Measurements from ENCODE around the gene AGPS.
"Not testable (repeated sequence)": the region's sequence is repeated elsewhere in the genome, so short reads cannot be mapped to it uniquely, and the experiment has no call there.

Gene AGPS

GRCh38 chr2:177392373-177393202 is at the start of gene AGPS:
Gene AGPS, plus strand, starts transcription at chr2:177392773. Its CDS starts 17 bp downstream, at chr2:177392790.
- DNase-seq (ENCODE audit: low read depth in 2 of 2) = peak; percentile 33 to 57

- DNase-seq (ENCODE audit: low read depth in 2 of 2) = no peak
Measured at GRCh38 chr2:177343773-177344172, 48.8 kb upstream of the AGPS start.

GRCh38 chr2:177344316-177344715 is 48.3 kb upstream of the AGPS start:
- no peak for DNase-seq (ENCODE audit: low read depth in 2 of 2)

GRCh38 chr2:177346192-177346591 is 46.4 kb upstream of the AGPS start:
- no peak for DNase-seq (ENCODE audit: low read depth in 2 of 2)

GRCh38 chr2:177347570-177347969 is 45.0 kb upstream of the AGPS start:
- no peak for DNase-seq (ENCODE audit: low read depth in 2 of 2)

GRCh38 chr2:177348118-177348654 is 44.4 kb upstream of the AGPS start:
- DNase-seq (ENCODE audit: low read depth in 2 of 2) = no peak

GRCh38 chr2:177348733-177349693 is 43.6 kb upstream of the AGPS start:
- no peak for DNase-seq (ENCODE audit: low read depth in 2 of 2)

- not testable (repeated sequence) for DNase-seq (ENCODE audit: low read depth in 2 of 2)
Measured at GRCh38 chr2:177350624-177351023, 41.9 kb upstream of the AGPS start.

- not testable (repeated sequence) for DNase-seq (ENCODE audit: low read depth in 2 of 2)
Measured at GRCh38 chr2:177351121-177351520, 41.5 kb upstream of the AGPS start.

GRCh38 chr2:177352441-177353186 is 40.0 kb upstream of the AGPS start:
- no peak for DNase-seq (ENCODE audit: low read depth in 2 of 2)

GRCh38 chr2:177353187-177353478 is 39.4 kb upstream of the AGPS start:
- no peak for DNase-seq (ENCODE audit: low read depth in 2 of 2)

GRCh38 chr2:177354541-177354940 is 38.0 kb upstream of the AGPS start:
- DNase-seq (ENCODE audit: low read depth in 2 of 2) = not testable (repeated sequence)

- no peak for DNase-seq (ENCODE audit: low read depth in 2 of 2)
Measured at GRCh38 chr2:177355874-177356273, 36.7 kb upstream of the AGPS start.

GRCh38 chr2:177359836-177360595 is 32.6 kb upstream of the AGPS start:
- no peak for DNase-seq (ENCODE audit: low read depth in 2 of 2)

- no peak for DNase-seq (ENCODE audit: low read depth in 2 of 2)
Measured at GRCh38 chr2:177362499-177362898, 30.1 kb upstream of the AGPS start.

- no peak for DNase-seq (ENCODE audit: low read depth in 2 of 2)
Measured at GRCh38 chr2:177363332-177363731, 29.2 kb upstream of the AGPS start.

- DNase-seq (ENCODE audit: low read depth in 2 of 2) = not testable (repeated sequence)
Measured at GRCh38 chr2:177365764-177366163, 26.8 kb upstream of the AGPS start.

GRCh38 chr2:177368023-177368422 is 24.6 kb upstream of the AGPS start:
- DNase-seq (ENCODE audit: low read depth in 2 of 2) = not testable (repeated sequence)

GRCh38 chr2:177379354-177379753 is 13.2 kb upstream of the AGPS start:
- DNase-seq (ENCODE audit: low read depth in 2 of 2) = no peak

- no peak for DNase-seq (ENCODE audit: low read depth in 2 of 2)
Measured at GRCh38 chr2:177380181-177380580, 12.4 kb upstream of the AGPS start.

- no peak for DNase-seq (ENCODE audit: low read depth in 2 of 2)
Measured at GRCh38 chr2:177383935-177384334, 8.6 kb upstream of the AGPS start.
